Measurements from ENCODE around the gene HPRT1. TPM values are rescaled to one million over a fixed set of nuclear protein-coding genes. Genes with fewer than 3 reads are reported as not detected.
A peak's percentile ranks its signal among the peaks of the same experiment; 100 is the strongest.

The HPRT1 gene
- 27.7 and 30.4 TPM in 2 replicates for total RNA-seq

- intact Hi-C loops (cut with micrococcal nuclease): no loop called here
- H3K4me3 Mint-ChIP-seq: peak within 1 kb of the TSS; percentile 89
- peaks cover 12% of the 10 kb centered on the region for H3K4me1 Mint-ChIP-seq
- no peak for TF ChIP-seq CTCF (IDR thresholded peaks at IDR 0.05)
- H3K27ac Mint-ChIP-seq: peak within 1 kb of the TSS; percentile 73
- DNase-seq (peak; percentile 62), ATAC-seq (ENCODE audit: low read depth) (peak; percentile 97)
- no peaks in the 10 kb centered on the region for H3K36me3 Mint-ChIP-seq (ENCODE audit: low read depth)
- H3K9me3 Mint-ChIP-seq: no peaks in the 10 kb centered on the region
- ChIA-PET POLR2A (interaction anchor here (0.6 kb wide), 1 partner anchor 92 kb away, joined by 4 read pairs; no protein-coding TSS in a partner anchor), CTCF (interaction anchor here (0.7 kb wide), 1 partner anchor 28 kb away, joined by 3 read pairs; no protein-coding TSS in a partner anchor)
- no peaks in the 10 kb centered on the region for H3K27me3 Mint-ChIP-seq
Observed at GRCh38 chrX:134460005-134460861, at the start of gene HPRT1. HPRT1 (plus strand) TSS chrX:134460165; CDS start chrX:134460312, 147 bp downstream.

GRCh38 chrX:134416087-134416486 is 43.9 kb upstream of the HPRT1 start:
- ATAC-seq (ENCODE audit: low read depth) (no peak), DNase-seq (no peak)
- Mint-ChIP-seq H3K36me3 (ENCODE audit: low read depth) (peaks cover 38% of the 10 kb centered on the region), H3K9me3 (no peaks in the 10 kb centered on the region), H3K4me3 (no peak overlapping the region), H3K27ac (no peak overlapping the region), H3K27me3 (no peaks in the 10 kb centered on the region), H3K4me1 (no peaks in the 10 kb centered on the region)
- TF ChIP-seq CTCF (IDR thresholded peaks at IDR 0.05): no peak
- ChIA-PET POLR2A (no interaction called here), CTCF (no interaction called here)
- intact Hi-C loops (cut with micrococcal nuclease): no loop called here

- intact Hi-C loops (cut with micrococcal nuclease): no loop called here
- POLR2A ChIA-PET: no interaction called here
- ATAC-seq (ENCODE audit: low read depth) (no peak), DNase-seq (no peak)
- H3K4me1 Mint-ChIP-seq: no peaks in the 10 kb centered on the region
- no peak overlapping the region for H3K27ac Mint-ChIP-seq
- TF ChIP-seq CTCF (IDR thresholded peaks at IDR 0.05): no peak
- H3K27me3 Mint-ChIP-seq: no peaks in the 10 kb centered on the region
- H3K36me3 Mint-ChIP-seq (ENCODE audit: low read depth): peaks cover 40% of the 10 kb centered on the region
- CTCF ChIA-PET: no interaction called here
- no peaks in the 10 kb centered on the region for H3K9me3 Mint-ChIP-seq
- H3K4me3 Mint-ChIP-seq: no peak overlapping the region
Observed at GRCh38 chrX:134418317-134419113, 41.5 kb upstream of the HPRT1 start.

GRCh38 chrX:134419784-134420183 is 40.2 kb upstream of the HPRT1 start:
- POLR2A ChIA-PET: no interaction called here
- ATAC-seq (ENCODE audit: low read depth) (no peak), DNase-seq (no peak)
- Mint-ChIP-seq H3K9me3 (no peaks in the 10 kb centered on the region), H3K36me3 (ENCODE audit: low read depth) (peaks cover 39% of the 10 kb centered on the region), H3K4me1 (no peaks in the 10 kb centered on the region), H3K4me3 (no peak overlapping the region), H3K27me3 (no peaks in the 10 kb centered on the region), H3K27ac (no peak overlapping the region)
- CTCF ChIA-PET: no interaction called here
- intact Hi-C loops (cut with micrococcal nuclease): no loop called here
- no peak for TF ChIP-seq CTCF (IDR thresholded peaks at IDR 0.05)

- CTCF ChIA-PET: no interaction called here
- DNase-seq: no peak
- TF ChIP-seq CTCF (IDR thresholded peaks at IDR 0.05): no peak
Observed at GRCh38 chrX:134423606-134424005, 36.4 kb upstream of the HPRT1 start.

More at GRCh38 chrX:134423606-134424005, 36.4 kb upstream of the HPRT1 start:
- Mint-ChIP-seq H3K4me1 (no peaks in the 10 kb centered on the region), H3K4me3 (no peak overlapping the region), H3K27me3 (no peaks in the 10 kb centered on the region), H3K36me3 (ENCODE audit: low read depth) (peaks cover 38% of the 10 kb centered on the region), H3K27ac (no peak overlapping the region), H3K9me3 (no peaks in the 10 kb centered on the region)
- POLR2A ChIA-PET: no interaction called here
- no peak for ATAC-seq (ENCODE audit: low read depth)
- intact Hi-C loops (cut with micrococcal nuclease): no loop called here
